DOHH2 (cell line): ENCODE data around the gene CDK5RAP2.

Experiments used
- H3F3A ChIP-seq: fragments of 200-600 bp; sonication (generic), shearing (Covaris generic); 2 replicates; pipeline ENCODE4 v1.6.0; 2016; ENCODE audit warnings: antibody characterized with exemption, mild to moderate bottlenecking; ENCODE audit not compliant: control insufficient read depth, insufficient read depth
- H3K27ac ChIP-seq: fragments of 200-600 bp; sonication (generic); 2 replicates; pipeline ENCODE4 v1.5.1; 2014; ENCODE audit warnings: low read depth, mild to moderate bottlenecking, low read length, moderate library complexity
- H3K27me3 ChIP-seq: fragments of 200-600 bp; sonication (generic); 2 replicates; pipeline ENCODE4 v1.6.1; 2014; ENCODE audit warnings: mild to moderate bottlenecking, low read length, mixed read lengths; ENCODE audit not compliant: control insufficient read depth
- H3K36me3 ChIP-seq: fragments of 200-600 bp; sonication (generic); 2 replicates; pipeline ENCODE4 v1.6.1; 2014; ENCODE audit warnings: mild to moderate bottlenecking, low read length, moderate library complexity, mixed read lengths; ENCODE audit not compliant: control insufficient read depth
- H3K4me1 ChIP-seq: fragments of 200-600 bp; sonication (generic); 2 replicates; pipeline ENCODE4 v1.6.1; 2014; ENCODE audit warnings: mild to moderate bottlenecking, low read length, mixed read lengths; ENCODE audit not compliant: control insufficient read depth
- H3K4me2 ChIP-seq: fragments of 200-600 bp; sonication (generic); 2 replicates; pipeline ENCODE4 v1.6.0; 2014; ENCODE audit warnings: mild to moderate bottlenecking, low read length, moderate library complexity
- H3K4me3 ChIP-seq: fragments of 200-600 bp; sonication (generic); 2 replicates; pipeline ENCODE4 v1.5.1; 2014; ENCODE audit warnings: mild to moderate bottlenecking, low read length, mixed read lengths
- H3K79me2 ChIP-seq: fragments of 200-600 bp; sonication (generic); 2 replicates; pipeline ENCODE4 v1.6.1; 2014; ENCODE audit warnings: mild to moderate bottlenecking, low read length, mixed read lengths; ENCODE audit not compliant: control insufficient read depth
- H3K9me2 ChIP-seq: fragments of 200-600 bp; sonication (generic); replicated peaks from 2 replicates; pipeline ENCODE4 v1.6.1; 2014; ENCODE audit warnings: mild to moderate bottlenecking, low read length, mixed read lengths; ENCODE audit not compliant: control insufficient read depth
- H3K9me3 ChIP-seq: fragments of 200-600 bp; sonication (generic); 2 replicates; pipeline ENCODE4 v1.6.1; 2014; ENCODE audit warnings: antibody characterized with exemption, low read length, mixed read lengths; ENCODE audit not compliant: control insufficient read depth, insufficient read depth
- H4K20me1 ChIP-seq: fragments of 200-600 bp; sonication (generic); 2 replicates; pipeline ENCODE4 v1.6.0; 2014; ENCODE audit warnings: low read depth, mild to moderate bottlenecking, antibody characterized with exemption, low read length, moderate library complexity; ENCODE audit not compliant: control insufficient read depth, insufficient read depth
- CTCF ChIP-seq: fragments of 200-600 bp; sonication (generic); IDR thresholded peaks from one replicate; pipeline ENCODE4 v1.5.1; 2014; ENCODE audit warnings: antibody characterized with exemption, mild to moderate bottlenecking, low read depth, low read length; ENCODE audit not compliant: poor library complexity, severe bottlenecking
- EZH2phosphoT487 ChIP-seq: fragments of 200-600 bp; sonication (generic); IDR thresholded peaks from 2 replicates; pipeline ENCODE4 v1.6.1; 2017; ENCODE audit warnings: borderline replicate concordance, mild to moderate bottlenecking, antibody characterized with exemption, low read length, moderate library complexity, mixed read lengths

The CDK5RAP2 gene

GRCh38 chr9:120405860-120406259, 174.1 kb downstream of the CDK5RAP2 start:
- Histone ChIP-seq H4K20me1 (no peaks in the 10 kb centered on the region), H3K4me2 (no peak overlapping the region), H3K27ac (no peak overlapping the region), H3F3A (no peaks in the 10 kb centered on the region), H3K9me2 (no peaks in the 10 kb centered on the region), H3K4me1 (no peaks in the 10 kb centered on the region), H3K9me3 (no peaks in the 10 kb centered on the region), H3K36me3 (peaks cover 86% of the 10 kb centered on the region), H3K27me3 (no peaks in the 10 kb centered on the region), H3K4me3 (no peak overlapping the region), H3K79me2 (no peaks in the 10 kb centered on the region)
- no peak for TF ChIP-seq EZH2phosphoT487
- no peak for TF ChIP-seq CTCF

- Histone ChIP-seq H3K4me2 (no peak overlapping the region), H3K4me1 (no peaks in the 10 kb centered on the region), H3K4me3 (no peak overlapping the region), H3K9me3 (no peaks in the 10 kb centered on the region), H3K27ac (no peak overlapping the region), H3K36me3 (peaks cover 87% of the 10 kb centered on the region), H3K79me2 (no peaks in the 10 kb centered on the region), H3K9me2 (no peaks in the 10 kb centered on the region), H4K20me1 (no peaks in the 10 kb centered on the region), H3K27me3 (no peaks in the 10 kb centered on the region), H3F3A (no peaks in the 10 kb centered on the region)
- TF ChIP-seq CTCF (no peak), EZH2phosphoT487 (no peak)
These were observed 174.8 kb downstream of the CDK5RAP2 start for GRCh38 chr9:120405134-120405533.

DNA sequence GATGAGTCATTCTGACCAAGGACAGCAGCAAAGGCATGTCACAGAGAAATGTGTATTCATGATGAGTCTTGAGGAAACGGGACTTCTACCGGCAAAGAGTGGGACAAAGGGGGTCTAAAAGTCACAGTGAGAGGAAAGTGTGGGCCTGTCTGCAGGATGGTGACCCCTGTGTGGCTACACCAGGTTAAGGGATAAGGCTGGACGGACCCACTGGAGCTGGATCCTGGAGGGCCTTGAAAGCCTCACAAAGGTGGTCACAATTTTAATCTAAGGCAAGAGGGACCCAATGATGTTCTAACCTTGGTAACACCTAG, 176.5 kb downstream of the CDK5RAP2 start:
- Histone ChIP-seq H3K4me2 (no peak overlapping the region), H3K9me2 (no peaks in the 10 kb centered on the region), H3K9me3 (no peaks in the 10 kb centered on the region), H3F3A (no peaks in the 10 kb centered on the region), H4K20me1 (no peaks in the 10 kb centered on the region), H3K79me2 (no peaks in the 10 kb centered on the region), H3K36me3 (peaks cover 86% of the 10 kb centered on the region), H3K27ac (no peak overlapping the region), H3K4me1 (no peaks in the 10 kb centered on the region), H3K27me3 (no peaks in the 10 kb centered on the region), H3K4me3 (no peak overlapping the region)
- TF ChIP-seq CTCF = no peak
- TF ChIP-seq EZH2phosphoT487 = no peak
